AG09319 (cell line): ENCODE measurements around the gene PLAU.
"Not testable (repeated sequence)": the region's sequence is repeated elsewhere in the genome, so short reads cannot be mapped to it uniquely, and the experiment has no call there.

Experiments used
- DNase-seq: peaks from one replicate; pipeline ENCODE4 v3.0.0-alpha.2; 2010; ENCODE audit warnings: low read depth; ENCODE audit errors: extremely low read depth
- CTCF ChIP-seq: IDR thresholded peaks from 2 replicates; pipeline ENCODE4 v1.5.1; 2011; ENCODE audit warnings: low read depth, mild to moderate bottlenecking, inconsistent platforms, low read length, moderate library complexity

PLAU gene

GRCh38 chr10:73892310-73893030 lies 18.5 kb upstream of the PLAU start:
- DNase-seq, result no peak
- TF ChIP-seq CTCF, result no peak

- DNase-seq, result no peak
- no peak for TF ChIP-seq CTCF
Measured at GRCh38 chr10:73893426-73893825, 17.5 kb upstream of the PLAU start.

GRCh38 chr10:73894245-73894971 lies 16.5 kb upstream of the PLAU start:
- no peak for TF ChIP-seq CTCF
- no peak for DNase-seq

- not testable (repeated sequence) for DNase-seq
Measured at GRCh38 chr10:73895381-73895780, 15.6 kb upstream of the PLAU start.

- TF ChIP-seq CTCF, result no peak
- no peak for DNase-seq
Measured at GRCh38 chr10:73897693-73898092, 13.2 kb upstream of the PLAU start.

GRCh38 chr10:73898730-73899410 lies 12.1 kb upstream of the PLAU start:
- no peak for TF ChIP-seq CTCF
- DNase-seq, result no peak

GRCh38 chr10:73899423-73899822 lies 11.5 kb upstream of the PLAU start:
- TF ChIP-seq CTCF, result no peak
- no peak for DNase-seq
